ENCODE measurements around the gene PPP6C.
"Not testable (repeated sequence)": the region's sequence is repeated elsewhere in the genome, so short reads cannot be mapped to it uniquely, and the experiment has no call there.

The PPP6C gene

DNA sequence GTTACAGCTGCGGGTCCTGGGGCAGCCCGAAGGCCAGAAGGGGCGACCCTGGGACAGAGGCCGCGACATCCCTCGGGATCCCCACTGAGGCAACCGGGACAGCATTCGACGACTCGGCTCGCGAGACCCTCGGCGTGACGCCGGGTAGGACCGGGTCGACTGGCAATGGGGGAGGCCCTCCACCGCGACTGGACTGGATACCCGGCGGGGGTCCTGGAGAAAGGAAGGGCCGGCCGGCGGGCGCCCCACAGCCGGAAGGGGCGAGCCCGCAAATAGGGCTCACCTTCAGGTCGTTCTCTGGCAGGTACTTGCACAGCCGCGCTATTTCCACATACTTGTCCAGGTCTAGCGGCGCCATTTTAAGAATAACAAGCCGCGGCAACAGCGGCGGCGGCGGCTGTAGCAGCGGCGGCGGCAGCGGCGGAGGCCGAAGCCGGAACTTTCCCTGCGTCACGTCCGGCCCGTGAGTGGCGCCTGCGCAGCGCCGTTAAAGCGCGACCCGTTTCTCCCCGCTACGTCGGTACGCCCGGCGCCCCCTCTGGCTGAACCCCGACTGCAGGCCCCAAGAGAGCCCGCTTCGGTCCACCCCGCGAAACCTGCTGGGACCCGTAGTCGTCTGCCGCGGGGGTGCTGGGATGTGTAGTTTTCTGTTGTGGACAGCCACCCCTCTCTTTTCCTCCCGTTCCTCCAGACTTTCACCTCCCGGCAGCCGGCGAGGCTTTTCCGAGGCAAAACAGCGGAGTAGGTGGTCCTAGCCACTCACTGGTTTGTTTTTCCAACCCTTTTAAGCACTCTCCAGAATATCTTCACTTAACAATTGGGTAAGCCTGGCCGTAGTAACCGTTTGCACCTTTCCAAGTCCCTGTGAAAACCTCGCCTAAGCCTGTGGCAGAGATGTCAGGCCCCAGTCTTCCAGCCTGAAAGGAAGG, at the start of gene PPP6C:
Gene PPP6C (minus strand): TSS at position 443 of the 929 bp plus-strand sequence. CDS start 85 bp downstream, at position 358.
- peak; percentile 85 for DNase-seq (ENCODE audit: low read depth)
- TF ChIP-seq CTCF (IDR thresholded peaks at IDR 0.05; ENCODE audit: low read depth, low read length, missing control alignments): peak; percentile 59
- H3K4me3 ChIP-seq (ENCODE audit: low read depth, low read length): peak within 1 kb of the TSS; percentile 77

GRCh38 chr9:125238915-125239446, 49.4 kb upstream of the PPP6C start:
- peak overlapping the region; percentile 73 for H3K4me3 ChIP-seq (ENCODE audit: low read depth, low read length)
- TF ChIP-seq CTCF (IDR thresholded peaks at IDR 0.05; ENCODE audit: low read depth, low read length, missing control alignments): no peak
- no peak for DNase-seq (ENCODE audit: low read depth)

- H3K4me3 ChIP-seq (ENCODE audit: low read depth, low read length): peak overlapping the region; percentile 73
- no peak for DNase-seq (ENCODE audit: low read depth)
- no peak for TF ChIP-seq CTCF (IDR thresholded peaks at IDR 0.05; ENCODE audit: low read depth, low read length, missing control alignments)
These were observed 48.7 kb upstream of the PPP6C start for GRCh38 chr9:125238127-125238914.

DNA sequence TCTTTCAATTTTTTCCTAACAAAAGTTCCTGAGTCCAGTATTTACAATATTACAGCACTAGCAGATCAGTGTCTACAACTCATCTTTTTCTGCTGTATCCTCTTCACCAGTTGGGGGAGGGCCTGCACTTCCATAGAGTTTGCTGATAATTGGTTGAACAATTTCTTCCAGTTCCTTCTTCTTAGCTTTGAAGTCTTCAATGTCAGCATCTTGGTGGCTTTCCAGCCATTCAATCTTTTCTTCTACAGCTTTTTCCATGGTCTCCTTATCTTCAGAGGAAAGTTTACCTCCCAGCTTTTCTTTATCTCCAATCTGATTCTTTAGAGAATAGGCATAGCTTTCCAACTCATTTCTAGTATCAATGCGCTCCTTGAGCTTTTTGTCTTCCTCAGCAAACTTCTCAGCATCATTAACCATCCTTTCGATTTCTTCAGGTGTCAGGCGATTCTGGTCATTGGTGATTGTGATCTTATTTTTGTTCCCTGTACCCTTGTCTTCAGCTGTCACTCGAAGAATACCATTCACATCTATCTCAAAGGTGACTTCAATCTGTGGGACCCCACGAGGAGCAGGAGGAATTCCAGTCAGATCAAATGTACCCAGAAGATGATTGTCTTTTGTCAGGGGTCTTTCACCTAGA, 47.0 kb upstream of the PPP6C start:
- peak overlapping the region; percentile 73; the same call in 1 of the 2 replicates for H3K4me3 ChIP-seq (ENCODE audit: low read depth, low read length)

DNA sequence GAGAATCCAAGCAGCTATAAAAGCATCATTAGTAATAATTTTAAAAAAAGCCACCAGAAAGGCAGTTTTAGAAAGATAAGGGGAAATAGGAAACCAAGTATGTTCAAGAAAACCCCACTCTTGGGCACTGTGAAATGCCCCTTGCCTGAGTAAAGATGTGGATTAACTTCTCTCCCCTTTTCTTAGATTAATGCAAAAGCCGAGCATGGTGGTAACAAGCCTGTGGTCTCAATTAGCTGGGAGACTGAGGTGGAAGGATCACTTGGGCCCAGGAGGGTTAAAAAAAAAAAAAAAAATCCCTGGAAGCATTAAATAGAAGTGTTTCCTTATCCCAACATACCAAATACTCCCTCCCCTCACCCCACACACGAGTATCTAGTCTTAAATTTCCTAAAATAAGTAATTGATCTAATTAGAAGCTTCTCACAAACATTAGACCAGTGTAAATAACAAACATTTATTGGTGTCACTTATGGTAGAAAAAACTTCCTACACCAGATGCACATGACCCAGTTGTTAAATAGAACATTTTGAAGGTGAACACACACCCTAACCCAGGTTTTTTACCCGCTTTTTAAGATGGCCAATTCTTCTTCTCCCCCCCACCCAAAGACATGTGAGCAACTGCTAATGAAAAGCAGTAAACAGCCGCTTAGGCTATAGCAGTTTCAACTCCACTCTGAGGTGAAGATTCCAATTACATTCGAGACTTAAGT, 46.4 kb upstream of the PPP6C start:
- H3K4me3 ChIP-seq (ENCODE audit: low read depth, low read length): peak overlapping the region; percentile 19; the same call in 1 of the 2 replicates
- TF ChIP-seq CTCF (IDR thresholded peaks at IDR 0.05; ENCODE audit: low read depth, low read length, missing control alignments): no peak
- DNase-seq (ENCODE audit: low read depth): no peak

More for the DNA sequence above, 47.0 kb upstream of the PPP6C start:
- DNase-seq (ENCODE audit: low read depth): not testable (repeated sequence)

- not testable (repeated sequence) for DNase-seq (ENCODE audit: low read depth); H3K4me3 ChIP-seq (ENCODE audit: low read depth, low read length)
These were observed 44.5 kb upstream of the PPP6C start for GRCh38 chr9:125234099-125234498.

GRCh38 chr9:125233678-125234077, 44.1 kb upstream of the PPP6C start:
- no peak for DNase-seq (ENCODE audit: low read depth)
- H3K4me3 ChIP-seq (ENCODE audit: low read depth, low read length): no peak overlapping the region
- no peak for TF ChIP-seq CTCF (IDR thresholded peaks at IDR 0.05; ENCODE audit: low read depth, low read length, missing control alignments)

All from GM12864 (cell line).